Raji (cell line): Measurements from ENCODE around the gene DISP2.

Experiments
- POLR2A ChIP-seq: IDR thresholded peaks from 2 replicates; pipeline ENCODE4 v1.6.1; 2011; ENCODE audit warnings: low read depth, low read length, control low read depth; ENCODE audit not compliant: insufficient read depth

The DISP2 gene

DNA sequence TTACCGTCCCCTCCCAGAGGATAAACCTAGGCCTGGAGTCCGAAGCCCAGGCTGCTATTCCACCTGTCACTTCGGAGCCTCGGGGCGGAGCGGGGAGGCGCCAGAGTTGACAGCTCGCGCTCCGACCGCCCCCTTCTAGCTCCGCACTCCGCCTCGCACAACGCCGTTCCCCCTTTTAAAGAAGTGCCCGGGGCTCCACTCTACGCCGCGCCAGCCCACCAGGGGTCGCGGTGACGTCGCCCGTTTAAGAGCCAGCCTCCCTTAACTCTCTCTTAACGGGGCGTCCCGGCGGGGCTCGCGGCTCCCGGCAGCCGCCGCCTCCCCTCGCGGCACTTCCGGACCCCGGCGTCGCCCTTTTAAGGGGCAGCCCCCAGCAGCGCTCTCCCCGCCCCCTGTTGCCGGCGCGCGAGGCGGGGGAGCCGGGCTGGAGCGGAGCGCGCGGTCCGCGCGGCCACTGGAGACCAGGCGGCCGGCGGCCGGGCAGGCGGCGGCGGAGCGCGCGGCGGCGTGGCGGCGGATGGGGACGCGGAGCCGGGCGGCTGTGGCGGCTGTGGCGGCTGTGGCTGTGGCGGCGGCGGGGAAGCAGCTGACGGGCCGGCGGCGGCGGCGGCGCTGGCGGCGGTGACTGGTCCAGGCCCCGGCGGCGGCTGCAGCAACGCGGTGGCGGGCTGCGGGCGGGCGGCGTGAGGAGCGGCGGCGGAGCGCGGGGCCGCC is 34.6 kb upstream of the DISP2 start, which contains the start of gene INAFM2:
TSS of gene INAFM2 (plus strand) at position 454 of the 714 bp plus-strand sequence. CDS start 364 bp downstream, outside the sequence.
- 0 out of 2 replicates have a peak, but pooled peaks have one; percentile 38 for TF ChIP-seq POLR2A

DNA sequence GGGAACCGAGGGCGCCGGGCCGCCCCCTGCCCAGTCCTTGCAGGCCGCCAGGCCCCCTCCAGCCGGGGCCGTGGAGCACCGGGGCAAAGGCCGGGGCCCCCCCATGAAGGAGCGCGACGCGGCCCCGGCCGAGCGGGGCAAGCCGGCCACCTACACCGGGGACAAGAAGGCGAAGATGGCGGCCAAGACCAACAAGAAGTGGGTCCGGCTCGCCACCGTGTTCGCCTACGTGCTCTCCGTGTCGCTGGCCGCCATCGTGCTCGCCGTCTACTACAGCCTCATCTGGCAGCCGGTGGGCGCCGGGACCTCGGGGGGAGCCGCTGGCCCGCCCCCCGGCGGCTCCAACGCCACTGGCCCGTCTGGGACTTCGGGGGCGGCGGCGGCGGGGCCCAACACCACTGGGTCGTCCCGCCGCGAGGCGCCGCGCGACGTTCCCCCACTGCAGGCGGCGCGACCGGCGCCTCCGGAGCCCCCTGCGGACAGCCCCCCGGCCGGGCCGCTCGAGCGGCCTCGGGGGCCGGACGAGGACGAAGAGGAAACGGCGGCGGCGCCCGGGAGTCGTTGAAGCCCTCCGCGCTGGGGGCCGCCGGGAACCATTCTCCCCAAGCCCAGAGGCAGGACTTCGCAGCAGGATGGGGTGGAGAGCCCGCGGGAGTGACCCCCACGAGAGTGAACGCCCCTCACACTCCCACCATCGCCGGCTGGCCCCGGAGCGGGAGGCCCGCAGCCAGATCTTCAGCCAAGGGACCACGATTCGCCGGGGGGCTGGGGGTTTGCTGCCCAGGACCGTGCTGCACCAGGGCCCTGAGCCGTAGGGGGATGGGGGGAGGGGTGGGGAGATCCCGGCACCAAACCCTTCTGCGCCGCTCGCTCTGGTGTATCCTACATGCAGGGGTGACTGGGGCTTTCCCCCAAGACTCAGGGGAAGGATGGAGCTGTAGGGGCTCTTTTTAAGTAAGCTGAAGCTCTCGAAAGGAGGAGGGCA is 33.8 kb upstream of the DISP2 start:
- TF ChIP-seq POLR2A, result no peak

DNA sequence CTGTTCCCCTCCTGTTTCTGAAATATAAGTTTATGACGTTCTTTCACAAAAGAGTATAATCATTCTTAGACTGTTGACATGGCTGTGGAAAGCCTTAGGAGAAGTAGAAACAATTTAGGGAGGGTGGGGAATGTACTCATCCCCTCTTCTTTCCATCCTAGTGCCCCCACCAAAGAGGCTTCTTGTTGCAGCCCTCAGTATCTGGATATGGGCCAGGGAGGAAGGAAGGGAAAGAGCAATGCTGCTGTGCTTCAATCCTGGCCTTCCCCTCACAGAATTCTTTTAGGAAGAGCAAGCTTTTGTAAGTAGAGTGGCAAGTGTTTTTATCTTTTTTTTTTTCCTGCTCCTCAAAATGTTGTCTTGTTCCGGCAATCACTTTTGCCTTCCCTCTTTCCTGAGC is 32.8 kb upstream of the DISP2 start:
- no peak for TF ChIP-seq POLR2A

DNA sequence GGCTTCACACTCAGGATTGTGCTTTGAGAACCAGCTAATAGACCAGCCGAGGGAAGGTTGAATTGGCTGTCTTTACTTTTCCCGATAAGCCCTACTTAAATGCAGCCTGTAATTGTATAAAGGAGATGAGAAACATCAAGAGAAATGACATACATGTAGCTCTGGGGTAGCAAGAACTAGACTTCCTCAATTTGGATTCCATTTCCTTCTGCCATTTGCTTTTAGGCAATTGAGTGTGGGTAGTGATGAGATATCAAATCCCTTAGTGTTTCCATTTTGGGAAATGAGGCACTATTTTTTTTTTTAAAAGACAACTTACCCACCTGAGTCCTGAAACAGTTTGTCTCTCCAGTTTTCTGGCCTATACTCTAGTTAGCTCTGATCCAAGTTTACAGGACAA is 32.3 kb upstream of the DISP2 start:
- TF ChIP-seq POLR2A, result no peak

DNA sequence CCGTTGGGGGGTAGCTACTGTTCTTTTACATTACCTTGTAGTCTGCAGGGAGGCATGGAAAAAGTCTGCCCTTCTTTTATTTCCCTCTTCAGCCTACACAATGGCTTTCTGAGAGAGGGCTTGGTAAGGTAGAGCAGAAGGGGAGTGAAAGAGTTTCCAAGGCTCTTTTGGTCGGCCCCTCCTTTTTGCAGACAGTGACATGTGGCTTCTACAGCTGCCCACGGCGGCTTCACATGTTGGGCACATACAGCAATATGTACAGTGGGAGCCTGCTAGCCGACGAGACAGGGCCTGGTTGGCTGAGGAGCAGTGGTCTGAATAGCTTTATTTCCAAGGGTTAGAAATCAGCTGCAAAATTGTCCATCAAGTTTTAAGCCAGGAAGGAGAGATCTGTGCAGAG is 30.6 kb upstream of the DISP2 start:
- TF ChIP-seq POLR2A, result no peak

DNA sequence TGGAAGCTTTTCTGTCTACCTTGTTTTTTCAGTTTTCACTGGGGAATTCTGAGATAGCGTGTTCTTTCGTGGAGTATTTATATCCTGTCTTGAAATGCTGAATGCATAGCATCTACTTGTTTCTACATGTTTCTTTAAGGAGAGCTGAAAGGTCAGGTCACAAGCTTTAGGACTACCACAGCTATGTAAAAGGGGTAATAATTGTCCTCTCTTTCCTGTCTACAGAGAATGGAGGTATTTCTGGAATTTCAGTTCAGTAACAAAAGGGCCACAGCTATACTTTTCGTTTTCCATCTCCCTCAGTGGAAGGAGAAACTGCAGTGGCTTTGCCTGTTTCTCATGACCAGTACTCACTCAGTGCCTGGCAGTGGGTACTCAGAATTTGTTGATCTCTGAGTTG is 29.8 kb upstream of the DISP2 start:
- TF ChIP-seq POLR2A, result no peak

DNA sequence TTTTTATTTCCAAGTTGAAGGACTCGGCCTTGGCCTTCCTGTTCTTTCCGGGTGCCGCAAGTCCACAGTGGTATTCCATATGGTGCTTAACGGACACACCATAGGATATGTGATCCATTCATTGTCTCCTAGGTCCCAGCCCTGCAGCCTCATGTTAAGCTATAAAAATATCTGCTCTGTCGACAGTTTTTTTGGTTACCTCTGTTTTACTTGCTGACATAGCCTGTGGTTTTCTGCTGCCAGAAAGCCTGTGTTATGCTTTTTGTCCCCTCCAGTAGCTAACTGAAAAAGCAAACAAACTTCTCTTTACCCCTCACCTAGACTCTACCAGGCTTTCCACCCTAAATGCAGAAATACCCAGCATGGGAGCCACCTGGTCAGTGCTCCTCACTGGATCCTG is 29.3 kb upstream of the DISP2 start:
- TF ChIP-seq POLR2A, result no peak

DNA sequence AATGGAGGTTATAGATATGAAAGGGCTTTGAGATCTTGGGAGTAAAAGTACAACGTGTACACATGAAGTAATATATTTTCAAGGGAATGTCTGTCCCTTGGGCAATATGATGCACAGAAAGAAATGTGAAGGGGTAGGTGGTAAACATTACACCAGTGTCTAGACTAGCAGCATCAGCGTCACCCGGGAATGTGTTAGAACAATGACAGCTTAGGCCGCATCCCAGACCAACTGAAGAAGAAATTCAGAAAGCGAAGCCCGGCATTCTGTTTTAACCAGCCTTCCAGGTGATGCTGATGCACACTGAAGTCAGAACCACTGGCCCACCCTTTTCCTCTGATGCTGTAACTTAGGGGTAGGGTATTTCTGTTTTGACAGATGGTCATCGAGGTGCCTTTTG is 28.2 kb upstream of the DISP2 start:
- no peak for TF ChIP-seq POLR2A

DNA sequence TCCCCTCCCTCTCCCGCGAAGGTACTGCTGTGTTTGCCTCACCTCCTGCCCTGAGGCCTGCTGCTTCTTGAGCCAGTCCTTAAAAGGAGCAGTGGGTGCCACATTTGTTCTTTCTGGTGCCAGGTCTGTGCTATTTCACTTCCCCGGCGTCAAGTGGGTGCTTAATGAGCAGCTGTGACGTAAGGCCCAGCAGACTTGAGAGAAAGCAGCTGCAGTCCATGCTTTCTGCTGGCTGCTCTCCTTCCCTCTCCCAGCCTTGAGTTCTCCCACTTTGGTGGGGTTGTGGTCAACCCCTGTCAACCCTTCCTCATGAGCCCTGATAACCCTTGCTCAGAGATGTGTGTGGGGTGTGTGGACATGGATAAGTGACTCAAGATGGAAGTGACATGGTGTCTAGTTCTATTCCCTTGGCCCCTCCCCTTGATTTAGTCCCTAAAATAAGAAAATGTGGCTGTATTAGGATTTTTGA is 27.6 kb upstream of the DISP2 start:
- TF ChIP-seq POLR2A, result no peak

DNA sequence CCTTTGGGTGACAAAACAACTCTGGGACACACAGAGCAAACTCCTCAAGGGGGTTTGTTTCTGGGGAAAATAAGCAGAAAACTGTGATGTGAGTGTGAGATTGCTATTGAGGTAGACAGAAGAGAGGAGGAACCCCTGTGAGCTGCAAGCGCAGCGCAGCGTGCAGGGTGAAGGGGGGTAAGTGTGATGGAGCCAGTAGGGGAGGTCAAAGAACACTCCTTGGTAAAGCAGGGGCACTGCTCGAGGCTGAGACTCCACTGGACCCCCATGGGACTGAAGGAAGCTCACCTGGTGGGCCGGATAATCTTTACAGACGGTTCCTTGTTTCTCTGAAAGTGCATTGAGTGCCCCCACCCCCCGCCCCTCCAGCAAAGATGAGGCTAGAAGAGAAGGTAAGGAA is 27.0 kb upstream of the DISP2 start:
- TF ChIP-seq POLR2A, result no peak

DNA sequence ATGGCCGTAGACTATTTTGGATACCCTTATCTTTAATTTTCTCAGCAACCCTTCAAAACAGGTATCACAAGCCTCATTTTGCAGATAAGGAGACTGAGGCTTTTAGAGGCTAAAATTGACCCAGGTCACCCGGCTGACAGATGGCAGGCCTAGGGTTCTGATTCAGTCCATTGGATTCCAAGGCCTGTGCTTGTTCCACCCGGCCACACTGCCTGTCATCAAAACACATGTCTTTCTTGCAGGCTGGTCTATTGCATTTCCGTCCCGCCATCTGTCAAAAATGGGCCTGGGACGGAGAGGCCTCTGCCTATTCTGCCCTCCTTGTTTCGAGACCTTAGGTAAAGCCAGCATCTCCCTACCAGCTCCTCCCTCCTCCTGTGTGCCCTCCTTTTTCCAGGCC is 26.4 kb upstream of the DISP2 start:
- TF ChIP-seq POLR2A, result no peak

DNA sequence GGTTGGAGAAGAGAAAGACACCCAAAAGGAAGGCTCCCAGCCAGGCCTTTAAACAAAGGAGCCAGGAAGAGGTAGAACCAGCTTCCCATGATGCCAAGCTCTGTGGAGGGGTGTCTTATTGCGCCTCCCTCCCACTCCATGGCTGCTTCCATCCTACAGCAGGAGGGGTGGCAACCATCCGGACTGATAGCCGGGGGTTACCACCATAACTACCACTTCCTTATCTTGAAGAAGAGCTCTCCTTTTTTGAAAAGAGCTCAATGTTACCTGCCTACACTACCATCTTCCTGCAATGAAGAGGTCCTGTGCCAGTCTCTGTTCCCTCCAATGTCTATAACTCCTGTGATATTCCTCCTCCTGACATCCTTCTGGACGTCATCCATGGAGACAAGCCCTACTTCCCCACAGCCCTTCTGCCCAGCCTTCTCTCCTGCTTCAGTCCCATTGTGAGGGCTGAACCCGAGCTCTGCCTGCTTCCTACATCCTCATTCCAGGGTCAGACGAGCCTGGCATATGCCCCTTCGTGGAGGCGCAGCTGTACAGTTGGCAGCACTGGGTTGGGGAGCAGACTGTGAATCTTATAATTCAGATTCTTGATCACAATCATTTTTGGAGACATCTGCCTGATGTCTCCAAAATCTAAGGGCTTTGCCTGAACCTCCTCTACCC is 25.8 kb upstream of the DISP2 start:
- TF ChIP-seq POLR2A, result no peak

DNA sequence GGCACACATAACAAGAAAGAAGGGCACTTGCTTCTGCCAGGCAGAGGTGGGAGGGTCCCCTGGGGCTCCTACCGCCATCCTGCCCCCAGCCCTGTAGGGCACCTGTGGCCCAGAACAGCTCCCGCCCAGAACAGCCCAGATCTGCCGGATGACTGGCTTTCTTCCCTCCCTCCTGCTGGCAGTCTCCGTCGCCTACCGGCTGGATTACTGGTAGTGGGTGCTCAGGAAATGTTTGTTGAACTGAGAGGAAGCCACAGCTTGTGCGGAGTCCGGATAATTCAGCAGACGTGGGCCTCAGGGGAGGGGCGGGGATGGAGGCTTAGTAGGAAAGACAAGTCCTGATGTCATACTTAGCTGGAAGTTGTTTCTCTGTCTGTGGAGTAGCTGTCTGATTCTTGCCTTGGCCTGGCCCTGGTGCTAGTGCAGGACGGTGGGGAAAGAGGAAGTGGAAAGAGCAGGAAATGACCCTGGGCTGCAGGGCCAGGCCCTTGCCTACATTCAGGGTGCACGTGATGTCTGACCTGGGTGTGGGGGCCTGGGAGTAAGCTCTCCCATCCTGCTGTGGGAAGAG is 24.0 kb upstream of the DISP2 start:
- TF ChIP-seq POLR2A, result no peak

DNA sequence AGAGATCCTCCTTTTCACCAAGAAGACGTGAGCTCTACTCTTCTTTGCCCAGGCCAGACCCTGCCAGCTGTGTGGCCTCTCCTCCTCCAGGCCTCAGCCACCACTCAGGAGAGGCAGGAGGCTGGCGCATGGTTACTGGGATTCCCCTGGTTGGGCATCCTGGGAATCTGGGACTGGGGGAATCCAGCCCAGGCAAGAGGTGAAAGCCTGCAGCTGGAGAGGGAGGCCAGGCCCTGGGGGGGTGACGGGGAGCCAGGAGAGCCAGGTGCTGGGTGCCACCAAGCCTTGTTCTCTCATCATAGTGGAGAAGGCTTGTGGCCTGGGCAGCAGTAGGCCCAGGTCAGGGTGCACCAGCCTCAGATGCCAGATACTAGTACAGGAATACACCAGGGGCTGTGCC is 23.5 kb upstream of the DISP2 start:
- no peak for TF ChIP-seq POLR2A

DNA sequence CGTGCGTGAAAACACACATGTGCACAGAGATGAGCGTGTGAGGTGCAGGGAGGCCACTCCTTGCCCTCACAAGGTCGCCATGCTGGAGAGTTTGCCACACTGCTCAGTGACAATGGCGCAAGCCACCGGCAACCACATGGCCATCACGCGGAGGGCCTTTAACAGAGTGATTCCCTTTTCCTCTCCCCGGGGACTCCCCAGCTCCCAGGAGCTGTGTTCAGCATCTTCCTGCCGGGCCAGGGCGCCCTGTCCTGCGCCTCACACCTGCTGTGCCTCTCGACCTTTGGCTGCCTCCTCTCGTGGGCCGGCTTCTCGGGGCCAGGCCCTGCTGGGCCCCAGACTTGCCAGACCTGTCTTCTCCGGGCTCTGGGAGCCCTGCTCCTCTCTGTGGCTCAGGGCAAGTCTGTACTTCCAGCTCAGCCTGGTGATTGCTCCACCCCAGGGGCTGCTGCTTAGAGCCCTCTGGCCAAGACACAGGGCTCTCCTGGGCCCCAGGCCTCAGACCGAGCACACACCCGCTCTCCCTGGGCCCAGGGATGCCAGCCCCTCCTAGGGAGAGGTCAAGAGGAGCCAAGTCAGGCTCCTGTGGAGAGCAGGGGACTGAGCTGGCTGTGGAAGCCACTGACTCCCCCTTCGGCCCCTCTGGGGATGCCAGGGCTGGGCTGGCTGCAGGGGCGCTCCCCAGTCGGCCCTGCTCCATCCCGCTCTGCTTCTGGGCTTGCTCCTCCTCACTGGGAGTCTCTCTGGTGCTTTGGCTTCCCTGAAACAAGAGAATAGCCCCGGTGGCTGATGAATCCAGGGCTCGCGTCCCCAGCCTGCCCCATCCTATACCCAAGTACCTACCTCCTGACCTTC is 22.9 kb upstream of the DISP2 start:
- TF ChIP-seq POLR2A, result no peak
